ENCODE data around the gene PGM5. TPM values are rescaled to one million over a fixed set of nuclear protein-coding genes. Genes with fewer than 3 reads are reported as not detected.

PGM5 gene
- polyA plus RNA-seq, 3 donors from 2014 or later: 1.2 TPM; not detected in 2

GRCh38 chr9:68502279-68502678 lies 145.9 kb downstream of the PGM5 start:
- Mint-ChIP-seq H3K27me3 (ENCODE audit: low read depth in 3 of 3) (peaks cover 0 to 2% (median 0%) of the 10 kb centered on the region in 3 donors), H3K4me1 (peaks cover 8 to 17% of the 10 kb centered on the region in 2 donors), H3K27ac (no peak overlapping the region), H3K9me3 (peaks cover 0 to 2% (median 0%) of the 10 kb centered on the region in 6 donors), H3K36me3 (no peaks in the 10 kb centered on the region), H3K4me3 (no peak overlapping the region)
- DNase-seq: no peak

DNA sequence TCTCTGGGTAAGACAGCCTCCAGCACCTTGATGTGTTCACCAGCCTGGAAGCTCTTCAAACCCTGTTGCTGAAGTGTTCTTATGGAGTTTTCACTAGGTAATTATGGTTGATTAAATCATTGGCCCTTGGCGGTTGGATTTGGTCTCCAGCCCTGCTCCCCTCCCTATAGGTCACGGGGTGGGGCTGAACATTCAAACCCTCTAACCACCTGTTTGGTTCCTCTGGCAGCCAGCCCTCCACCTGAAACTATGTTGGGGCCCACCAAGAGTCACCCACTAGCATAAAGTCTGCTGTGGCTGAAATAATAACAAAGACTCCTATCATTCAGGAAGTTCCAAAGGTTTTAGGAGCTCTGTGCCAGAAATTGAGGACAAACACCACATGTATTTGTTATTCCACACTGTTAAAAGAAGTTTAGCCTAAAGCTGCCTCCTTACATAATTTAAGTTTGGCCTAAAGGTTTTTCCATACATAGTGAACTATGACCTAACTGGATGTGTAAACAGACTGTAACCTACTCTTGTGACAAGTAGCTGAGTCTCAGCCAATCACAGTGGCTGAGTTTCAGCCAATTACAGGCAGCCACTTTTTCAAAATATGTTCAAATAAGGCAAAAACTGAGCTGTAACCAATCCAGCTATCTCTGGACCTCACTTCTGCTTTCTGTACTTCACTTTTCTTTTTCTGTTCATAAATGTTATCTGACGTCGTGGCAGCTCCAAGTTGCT lies 149.4 kb downstream of the PGM5 start:
- peaks cover 0 to 3% (median 2%) of the 10 kb centered on the region in 3 donors for H3K27me3 Mint-ChIP-seq (ENCODE audit: low read depth in 3 of 3)
- no peak for DNase-seq
- peaks cover 0 to under 1% (median 0%) of the 10 kb centered on the region in 6 donors for H3K9me3 Mint-ChIP-seq
- H3K36me3 Mint-ChIP-seq: no peaks in the 10 kb centered on the region
- H3K27ac Mint-ChIP-seq: no peak overlapping the region
- no peaks in the 10 kb centered on the region for H3K4me1 Mint-ChIP-seq
- H3K4me3 Mint-ChIP-seq: no peak overlapping the region

DNA sequence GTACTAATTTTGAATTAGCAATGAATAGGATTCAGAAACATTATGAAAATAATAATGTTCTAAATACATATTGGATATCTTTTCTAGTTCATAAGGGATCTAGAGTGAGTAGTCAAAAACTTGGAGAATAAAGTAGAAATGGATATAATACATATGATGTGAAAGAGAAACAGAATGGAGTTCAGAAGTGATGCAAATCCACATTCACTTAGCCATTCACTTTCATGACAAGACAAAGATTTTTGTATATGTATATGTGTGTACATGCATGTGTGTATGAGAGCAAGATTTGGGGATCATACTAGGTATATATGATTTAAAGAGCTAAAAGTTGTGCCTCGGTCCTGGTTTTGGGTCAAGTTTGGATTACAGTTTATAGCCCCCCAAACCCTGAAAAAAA lies 150.1 kb downstream of the PGM5 start:
- Mint-ChIP-seq H3K9me3 (no peaks in the 10 kb centered on the region), H3K4me1 (no peaks in the 10 kb centered on the region), H3K27ac (no peak overlapping the region), H3K4me3 (no peak overlapping the region), H3K36me3 (no peaks in the 10 kb centered on the region), H3K27me3 (ENCODE audit: low read depth in 3 of 3) (peaks cover 0 to 3% (median 2%) of the 10 kb centered on the region in 3 donors)
- DNase-seq: no peak

- Mint-ChIP-seq H3K9me3 (no peaks in the 10 kb centered on the region), H3K27ac (no peak overlapping the region), H3K27me3 (ENCODE audit: low read depth in 3 of 3) (peaks cover 0 to 3% (median 2%) of the 10 kb centered on the region in 3 donors), H3K4me3 (no peak overlapping the region), H3K4me1 (no peaks in the 10 kb centered on the region), H3K36me3 (no peaks in the 10 kb centered on the region)
- DNase-seq: peak in 1 of 3 donors; percentile 2
These were observed 150.9 kb downstream of the PGM5 start for GRCh38 chr9:68507130-68507805.

GRCh38 chr9:68507806-68508145 lies 151.4 kb downstream of the PGM5 start:
- no peaks in the 10 kb centered on the region for H3K36me3 Mint-ChIP-seq
- no peak for DNase-seq
- no peak overlapping the region for H3K4me3 Mint-ChIP-seq
- no peak overlapping the region for H3K27ac Mint-ChIP-seq
- no peaks in the 10 kb centered on the region for H3K9me3 Mint-ChIP-seq
- no peaks in the 10 kb centered on the region for H3K4me1 Mint-ChIP-seq
- H3K27me3 Mint-ChIP-seq (ENCODE audit: low read depth in 3 of 3): peaks cover 0 to 3% (median 2%) of the 10 kb centered on the region in 3 donors

DNA sequence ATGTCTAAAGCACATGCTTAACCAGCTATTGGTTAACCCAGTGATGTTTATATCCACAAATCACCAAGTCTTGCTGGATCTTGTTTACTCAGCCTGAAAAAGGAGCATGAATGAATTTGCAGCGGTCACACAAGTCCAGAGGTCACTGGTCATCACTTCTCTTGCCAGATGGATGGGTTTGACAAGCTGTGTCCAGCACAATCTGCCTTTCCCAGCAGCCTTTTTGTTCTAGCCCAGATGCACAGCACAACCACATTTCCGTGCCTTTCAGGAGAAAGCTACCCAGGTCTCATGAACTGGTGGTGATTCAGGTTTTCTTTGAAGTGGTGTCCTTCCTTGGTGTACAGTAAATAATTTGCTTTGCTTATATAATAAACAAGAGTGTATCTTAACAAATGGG lies 152.1 kb downstream of the PGM5 start:
- no peak overlapping the region for H3K27ac Mint-ChIP-seq
- no peaks in the 10 kb centered on the region for H3K9me3 Mint-ChIP-seq
- H3K4me1 Mint-ChIP-seq: no peaks in the 10 kb centered on the region
- no peak for DNase-seq
- no peak overlapping the region for H3K4me3 Mint-ChIP-seq
- H3K27me3 Mint-ChIP-seq (ENCODE audit: low read depth in 3 of 3): peaks cover 0 to 3% (median 2%) of the 10 kb centered on the region in 3 donors
- no peaks in the 10 kb centered on the region for H3K36me3 Mint-ChIP-seq

GRCh38 chr9:68509689-68510088 lies 153.3 kb downstream of the PGM5 start:
- Mint-ChIP-seq H3K27me3 (ENCODE audit: low read depth in 3 of 3) (peaks cover 0 to 2% (median 2%) of the 10 kb centered on the region in 3 donors), H3K27ac (no peak overlapping the region), H3K9me3 (no peaks in the 10 kb centered on the region), H3K4me3 (no peak overlapping the region), H3K36me3 (no peaks in the 10 kb centered on the region), H3K4me1 (no peaks in the 10 kb centered on the region)
- no peak for DNase-seq

DNA sequence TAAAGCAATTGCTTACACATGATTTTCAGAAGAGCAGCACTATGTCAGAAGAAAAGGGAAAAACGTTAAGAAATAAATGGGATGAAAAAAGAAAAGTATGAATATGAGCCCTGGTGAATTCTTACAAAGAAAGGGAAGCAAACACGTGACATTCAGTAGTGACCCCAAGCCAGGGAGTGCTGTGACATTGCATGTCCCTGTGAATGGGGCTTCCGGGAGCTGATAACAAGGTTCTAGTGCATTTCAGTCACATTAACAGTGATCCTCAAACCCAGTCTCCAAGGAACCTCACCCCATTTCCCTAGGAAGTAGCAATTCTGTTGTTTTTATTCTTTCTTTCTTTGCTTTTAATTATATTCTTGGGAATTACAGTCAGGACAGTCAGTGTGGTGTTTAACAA lies 157.0 kb downstream of the PGM5 start:
- DNase-seq: no peak
- no peaks in the 10 kb centered on the region for H3K4me1 Mint-ChIP-seq
- H3K36me3 Mint-ChIP-seq: no peaks in the 10 kb centered on the region
- no peak overlapping the region for H3K27ac Mint-ChIP-seq
- H3K27me3 Mint-ChIP-seq (ENCODE audit: low read depth in 3 of 3): peaks cover 0 to 4% (median 2%) of the 10 kb centered on the region in 3 donors
- H3K4me3 Mint-ChIP-seq: no peak overlapping the region
- peaks cover 0 to 7% (median 0%) of the 10 kb centered on the region in 6 donors for H3K9me3 Mint-ChIP-seq

- Mint-ChIP-seq H3K9me3 (peaks cover 0 to 9% (median 0%) of the 10 kb centered on the region in 6 donors), H3K4me1 (no peaks in the 10 kb centered on the region), H3K27ac (no peak overlapping the region), H3K4me3 (no peak overlapping the region), H3K27me3 (ENCODE audit: low read depth in 3 of 3) (peaks cover 0 to 4% (median 2%) of the 10 kb centered on the region in 3 donors), H3K36me3 (no peaks in the 10 kb centered on the region)
- DNase-seq: no peak
These were observed 157.6 kb downstream of the PGM5 start for GRCh38 chr9:68513981-68514380.

DNA sequence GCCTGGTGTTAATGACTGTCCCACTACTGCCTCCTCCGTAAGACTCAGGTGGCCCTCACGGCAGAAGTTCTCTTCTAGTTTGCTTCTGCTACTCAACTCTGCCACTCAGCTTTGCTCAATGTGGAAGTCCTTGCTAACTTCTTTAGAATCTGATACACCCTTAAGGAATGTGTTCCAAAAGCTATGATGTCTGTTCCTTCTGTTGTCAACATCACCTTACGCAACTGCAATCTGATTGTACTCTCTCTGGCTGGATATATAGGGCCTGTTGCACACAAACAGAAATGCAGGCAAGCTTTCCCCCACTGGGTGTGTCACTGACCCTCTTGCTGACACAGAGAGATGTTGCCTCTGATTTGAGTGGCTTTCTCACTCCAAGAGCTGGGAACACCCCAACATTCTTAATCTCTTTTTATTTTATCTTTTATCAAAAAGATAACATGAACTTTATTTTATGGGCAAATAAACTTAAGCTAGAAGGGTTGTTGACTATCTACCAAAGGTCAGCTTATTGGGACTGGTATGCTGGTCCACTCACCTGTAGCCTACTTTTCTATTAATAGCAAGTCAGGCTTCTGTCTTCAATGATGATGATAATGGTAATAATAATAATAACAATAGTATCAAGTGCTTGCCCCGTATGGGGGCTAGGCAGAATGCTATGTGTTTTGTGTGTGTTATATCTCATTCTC lies 159.1 kb downstream of the PGM5 start:
- Mint-ChIP-seq H3K36me3 (no peaks in the 10 kb centered on the region), H3K9me3 (peaks cover 0 to 9% (median 0%) of the 10 kb centered on the region in 6 donors), H3K27ac (no peak overlapping the region), H3K4me1 (no peaks in the 10 kb centered on the region), H3K4me3 (no peak overlapping the region), H3K27me3 (ENCODE audit: low read depth in 3 of 3) (peaks cover 0 to 2% (median 0%) of the 10 kb centered on the region in 3 donors)
- no peak for DNase-seq

- no peak overlapping the region for H3K27ac Mint-ChIP-seq
- DNase-seq: no peak
- no peak overlapping the region for H3K4me3 Mint-ChIP-seq
- H3K4me1 Mint-ChIP-seq: no peaks in the 10 kb centered on the region
- no peaks in the 10 kb centered on the region for H3K36me3 Mint-ChIP-seq
- H3K27me3 Mint-ChIP-seq (ENCODE audit: low read depth in 3 of 3): peaks cover 0 to 2% (median 1%) of the 10 kb centered on the region in 3 donors
- H3K9me3 Mint-ChIP-seq: peaks cover 0 to 9% (median 0%) of the 10 kb centered on the region in 6 donors
These were observed 165.7 kb downstream of the PGM5 start for GRCh38 chr9:68522131-68522530.

GRCh38 chr9:68522954-68523353 lies 166.5 kb downstream of the PGM5 start:
- H3K4me3 Mint-ChIP-seq: no peak overlapping the region
- peaks cover 0 to 6% (median 0%) of the 10 kb centered on the region in 6 donors for H3K9me3 Mint-ChIP-seq
- H3K27me3 Mint-ChIP-seq (ENCODE audit: low read depth in 3 of 3): peaks cover 0 to 2% (median 1%) of the 10 kb centered on the region in 3 donors
- H3K4me1 Mint-ChIP-seq: no peaks in the 10 kb centered on the region
- no peaks in the 10 kb centered on the region for H3K36me3 Mint-ChIP-seq
- DNase-seq: no peak
- H3K27ac Mint-ChIP-seq: no peak overlapping the region

- Mint-ChIP-seq H3K27me3 (ENCODE audit: low read depth in 3 of 3) (peaks cover 0 to 2% (median 1%) of the 10 kb centered on the region in 3 donors), H3K27ac (no peak overlapping the region), H3K4me1 (no peaks in the 10 kb centered on the region), H3K9me3 (peaks cover 0 to 1% (median 0%) of the 10 kb centered on the region in 6 donors), H3K4me3 (no peak overlapping the region), H3K36me3 (no peaks in the 10 kb centered on the region)
- DNase-seq: no peak
These were observed 167.0 kb downstream of the PGM5 start for GRCh38 chr9:68523367-68523936.

DNA sequence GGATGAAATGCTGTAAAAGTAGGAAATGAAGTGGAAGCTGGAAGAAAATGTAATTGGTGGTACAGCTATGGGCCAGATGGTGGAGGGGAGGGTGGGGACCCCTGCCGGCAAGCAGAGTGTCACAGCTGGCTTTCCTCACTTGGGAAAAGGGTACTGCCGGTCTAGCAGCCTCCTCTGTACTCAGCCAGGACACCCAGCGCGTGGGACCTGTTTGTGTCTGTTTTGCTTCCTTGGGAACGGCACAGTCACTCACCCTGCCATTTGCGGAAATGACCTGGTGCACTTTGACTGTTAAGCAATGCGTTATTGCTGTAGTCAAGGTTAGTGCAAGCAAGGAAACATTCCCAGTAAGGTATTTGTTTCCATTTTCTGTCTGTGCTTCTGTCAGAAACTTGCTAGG lies 174.2 kb downstream of the PGM5 start:
- DNase-seq: no peak
- no peaks in the 10 kb centered on the region for H3K36me3 Mint-ChIP-seq
- peaks cover 0 to 6% (median 2%) of the 10 kb centered on the region in 3 donors for H3K27me3 Mint-ChIP-seq (ENCODE audit: low read depth in 3 of 3)
- H3K4me3 Mint-ChIP-seq: no peak overlapping the region
- H3K27ac Mint-ChIP-seq: no peak overlapping the region
- no peaks in the 10 kb centered on the region for H3K9me3 Mint-ChIP-seq
- H3K4me1 Mint-ChIP-seq: no peaks in the 10 kb centered on the region

Measured in immature natural killer cell (primary cell).